Measurements from ENCODE around the gene SKA1. TPM values are rescaled to one million over a fixed set of nuclear protein-coding genes. Genes with fewer than 3 reads are reported as not detected.

SKA1 gene
- total and polyA plus RNA-seq, 9 of the 15 experiments (the other 6 are each of a cell fraction or from before 2014, with no cell fraction given): 27.8 to 67.2 (median 41.9) TPM

DNA sequence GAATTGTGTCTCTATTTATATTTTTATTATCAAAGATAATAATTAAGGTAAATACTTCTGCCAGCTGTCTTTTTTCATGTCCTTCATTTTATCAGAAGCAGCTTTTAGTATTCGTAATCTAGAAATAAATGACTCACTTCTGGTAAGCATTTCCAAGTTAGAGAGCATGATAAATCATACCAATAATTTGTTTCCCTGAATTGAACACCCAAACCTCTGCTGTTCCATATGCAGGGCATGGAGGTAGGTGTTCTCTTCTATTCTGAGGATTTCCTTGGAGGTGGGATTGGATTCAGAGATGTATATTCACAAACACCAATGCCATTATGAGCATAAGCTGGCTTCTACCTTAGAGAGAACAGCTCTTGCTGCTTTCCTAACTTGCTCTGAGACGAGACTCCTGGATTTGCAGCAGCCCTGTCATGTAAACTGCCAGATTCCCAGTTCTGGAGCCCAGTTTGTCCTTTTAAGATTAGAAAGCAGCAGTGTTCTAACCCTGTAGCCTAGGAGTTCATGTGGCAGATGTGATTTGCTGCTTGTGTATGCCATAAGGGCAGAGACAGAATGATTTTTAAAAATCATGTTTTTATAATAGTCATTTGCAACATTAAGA lies 47.5 kb downstream of the SKA1 start (continued):
- TF ChIP-seq NFE2 (IDR thresholded peaks at IDR 0.05; ENCODE audit: low read depth): no peak
- TF ChIP-seq ZC3H8 (IDR thresholded peaks at IDR 0.05): no peak
- no peak for TF ChIP-seq CXXC5 (CRISPR knock-in tag; IDR thresholded peaks at IDR 0.05)
- TF ChIP-seq ZNF695 (CRISPR knock-in tag; IDR thresholded peaks at IDR 0.05): no peak
- no peak for TF ChIP-seq SMC3 (conservative IDR thresholded peaks at IDR 0.05; ENCODE audit: insufficient read depth, low read depth, low read length)

DNA sequence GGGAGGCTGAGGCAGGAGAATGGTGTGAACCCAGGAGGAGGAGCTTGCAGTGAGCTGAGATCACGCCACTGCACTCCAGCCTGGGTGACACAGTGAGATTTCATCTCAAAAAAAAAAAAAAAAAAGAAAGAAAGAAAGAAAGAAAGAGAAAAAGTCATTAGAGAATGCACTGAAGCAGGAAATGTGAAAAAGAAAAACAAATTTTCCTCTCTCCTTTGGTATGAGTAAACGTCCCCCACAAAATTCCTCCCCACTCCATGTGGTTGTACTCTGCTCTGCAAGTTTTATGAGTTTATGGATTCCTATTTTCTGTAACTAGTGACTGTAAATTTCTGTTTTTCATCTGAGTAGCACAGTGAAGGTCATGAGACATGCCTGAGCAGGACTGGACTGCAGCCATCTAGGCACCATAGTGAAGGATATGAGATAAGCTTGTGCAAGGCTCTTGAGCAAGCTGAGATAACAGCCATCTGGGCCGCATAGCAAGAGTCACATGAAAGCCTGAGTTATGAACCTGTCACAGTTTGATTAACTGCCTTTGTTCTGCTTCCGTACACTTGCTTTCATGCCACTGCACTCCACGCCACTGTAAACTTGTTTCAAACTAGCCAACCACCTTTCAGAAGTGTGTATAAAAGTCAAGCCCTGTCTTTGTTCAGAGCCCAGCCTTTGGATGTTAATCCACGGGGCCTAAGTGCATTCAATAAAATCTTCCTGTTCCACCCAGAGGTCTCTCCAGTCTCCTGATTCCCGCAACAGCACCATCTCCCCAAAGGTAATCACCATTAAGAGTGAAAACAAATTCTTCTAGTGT lies 50.2 kb downstream of the SKA1 start:
- peak; percentile 59 to 93 (median 66) for DNase-seq (ENCODE audit: extremely low read depth in 1 of 4, low spot score in 3 of 4)
- peak overlapping the region; percentile 33; the same call in 1 of the 2 replicates for H3K4me2 ChIP-seq (ENCODE audit: insufficient read depth, low read length)
- H2AFZ ChIP-seq (ENCODE audit: low read depth, low read length): peak overlapping the region; percentile 88
- H3K27ac ChIP-seq (ENCODE audit: extremely low read depth, low read depth, low read length): peak overlapping the region; percentile 89
- H3K36me3 ChIP-seq (ENCODE audit: control insufficient read depth, insufficient read depth, low read length): no peaks in the 10 kb centered on the region
- H3K9ac ChIP-seq (ENCODE audit: insufficient read depth in 1 of 2, low read depth in 2 of 2, low read length in 2 of 2): peak overlapping the region in 1 of 2 experiments; percentile 51; a peak in 1 of 4 replicates
- intact Hi-C loops (cut with micrococcal nuclease): loop anchor here (1.0 to 5.0 kb wide), 4 partner anchors 50 to 563 kb away; partner anchors contain the start of genes CXXC1 and SKA1
- no TSS peak for BruUV-seq (replicated peaks)
- FAIRE-seq: peak; percentile 99
- no peaks in the 10 kb centered on the region for H4K20me1 ChIP-seq (replicated peaks; ENCODE audit: control insufficient read depth, insufficient read depth, low read length)
- peak; percentile 97 for ATAC-seq
- no peaks in the 10 kb centered on the region for H3K9me1 ChIP-seq (ENCODE audit: control insufficient read depth, insufficient read depth, low read length)
- H3K27me3 ChIP-seq (ENCODE audit: control insufficient read depth in 2 of 2, insufficient read depth in 2 of 2, low read length in 2 of 2): no peaks in the 10 kb centered on the region
- peaks cover 24% of the 10 kb centered on the region for H3K9me3 ChIP-seq (replicated peaks; ENCODE audit: control insufficient read depth, insufficient read depth, low read depth, low read length)
- peaks cover 0 to 11% of the 10 kb centered on the region in 2 experiments; a peak in 3 of 5 replicates for H3K4me1 ChIP-seq (replicated peaks in 1 of 2; ENCODE audit: control insufficient read depth in 2 of 2, insufficient read depth in 2 of 2, low read length in 2 of 2)
- POLR2A ChIA-PET: interaction anchor here (1.0 kb wide), 1 partner anchor 142 kb away, joined by 3 read pairs; no protein-coding TSS in a partner anchor
- no peaks in the 10 kb centered on the region for H3K79me2 ChIP-seq (ENCODE audit: control insufficient read depth, insufficient read depth, low read length)
- no peak overlapping the region for H3K4me3 ChIP-seq
- WGBS (ENCODE audit: insufficient coverage, low coverage, missing lambda C conversion rate): 17% methylated on average over 5 of the region's 7 CpGs
- CTCF ChIA-PET (ENCODE audit: low intra/inter-chr PET ratio): no interaction called here
- in situ Hi-C loops (cut with MboI): no loop called here
- no peak; the same call in 1 of the 2 replicates for TF ChIP-seq KLF6 (CRISPR knock-in tag; IDR thresholded peaks at IDR 0.05; ENCODE audit: borderline replicate concordance)
- TF ChIP-seq EHMT2 (IDR thresholded peaks at IDR 0.05): peak; percentile 83
- peak; percentile 89 for TF ChIP-seq BHLHE40 (IDR thresholded peaks at IDR 0.05; ENCODE audit: low read length)
- TF ChIP-seq HDAC3 (IDR thresholded peaks at IDR 0.05; ENCODE audit: borderline replicate concordance, partially characterized antibody): peak; percentile 74
- TF ChIP-seq, protein P1, sequence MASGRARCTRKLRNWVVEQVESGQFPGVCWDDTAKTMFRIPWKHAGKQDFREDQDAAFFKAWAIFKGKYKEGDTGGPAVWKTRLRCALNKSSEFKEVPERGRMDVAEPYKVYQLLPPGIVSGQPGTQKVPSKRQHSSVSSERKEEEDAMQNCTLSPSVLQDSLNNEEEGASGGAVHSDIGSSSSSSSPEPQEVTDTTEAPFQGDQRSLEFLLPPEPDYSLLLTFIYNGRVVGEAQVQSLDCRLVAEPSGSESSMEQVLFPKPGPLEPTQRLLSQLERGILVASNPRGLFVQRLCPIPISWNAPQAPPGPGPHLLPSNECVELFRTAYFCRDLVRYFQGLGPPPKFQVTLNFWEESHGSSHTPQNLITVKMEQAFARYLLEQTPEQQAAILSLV (tag; IDR thresholded peaks at IDR 0.05): no peak; the same call in 1 of the 2 replicates
- TF ChIP-seq, protein P2, sequence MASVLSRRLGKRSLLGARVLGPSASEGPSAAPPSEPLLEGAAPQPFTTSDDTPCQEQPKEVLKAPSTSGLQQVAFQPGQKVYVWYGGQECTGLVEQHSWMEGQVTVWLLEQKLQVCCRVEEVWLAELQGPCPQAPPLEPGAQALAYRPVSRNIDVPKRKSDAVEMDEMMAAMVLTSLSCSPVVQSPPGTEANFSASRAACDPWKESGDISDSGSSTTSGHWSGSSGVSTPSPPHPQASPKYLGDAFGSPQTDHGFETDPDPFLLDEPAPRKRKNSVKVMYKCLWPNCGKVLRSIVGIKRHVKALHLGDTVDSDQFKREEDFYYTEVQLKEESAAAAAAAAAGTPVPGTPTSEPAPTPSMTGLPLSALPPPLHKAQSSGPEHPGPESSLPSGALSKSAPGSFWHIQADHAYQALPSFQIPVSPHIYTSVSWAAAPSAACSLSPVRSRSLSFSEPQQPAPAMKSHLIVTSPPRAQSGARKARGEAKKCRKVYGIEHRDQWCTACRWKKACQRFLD (CRISPR knock-in tag; IDR thresholded peaks at IDR 0.05): peak; percentile 73
- TF ChIP-seq ZKSCAN3 (CRISPR knock-in tag; IDR thresholded peaks at IDR 0.05): no peak
- TF ChIP-seq, protein P3, sequence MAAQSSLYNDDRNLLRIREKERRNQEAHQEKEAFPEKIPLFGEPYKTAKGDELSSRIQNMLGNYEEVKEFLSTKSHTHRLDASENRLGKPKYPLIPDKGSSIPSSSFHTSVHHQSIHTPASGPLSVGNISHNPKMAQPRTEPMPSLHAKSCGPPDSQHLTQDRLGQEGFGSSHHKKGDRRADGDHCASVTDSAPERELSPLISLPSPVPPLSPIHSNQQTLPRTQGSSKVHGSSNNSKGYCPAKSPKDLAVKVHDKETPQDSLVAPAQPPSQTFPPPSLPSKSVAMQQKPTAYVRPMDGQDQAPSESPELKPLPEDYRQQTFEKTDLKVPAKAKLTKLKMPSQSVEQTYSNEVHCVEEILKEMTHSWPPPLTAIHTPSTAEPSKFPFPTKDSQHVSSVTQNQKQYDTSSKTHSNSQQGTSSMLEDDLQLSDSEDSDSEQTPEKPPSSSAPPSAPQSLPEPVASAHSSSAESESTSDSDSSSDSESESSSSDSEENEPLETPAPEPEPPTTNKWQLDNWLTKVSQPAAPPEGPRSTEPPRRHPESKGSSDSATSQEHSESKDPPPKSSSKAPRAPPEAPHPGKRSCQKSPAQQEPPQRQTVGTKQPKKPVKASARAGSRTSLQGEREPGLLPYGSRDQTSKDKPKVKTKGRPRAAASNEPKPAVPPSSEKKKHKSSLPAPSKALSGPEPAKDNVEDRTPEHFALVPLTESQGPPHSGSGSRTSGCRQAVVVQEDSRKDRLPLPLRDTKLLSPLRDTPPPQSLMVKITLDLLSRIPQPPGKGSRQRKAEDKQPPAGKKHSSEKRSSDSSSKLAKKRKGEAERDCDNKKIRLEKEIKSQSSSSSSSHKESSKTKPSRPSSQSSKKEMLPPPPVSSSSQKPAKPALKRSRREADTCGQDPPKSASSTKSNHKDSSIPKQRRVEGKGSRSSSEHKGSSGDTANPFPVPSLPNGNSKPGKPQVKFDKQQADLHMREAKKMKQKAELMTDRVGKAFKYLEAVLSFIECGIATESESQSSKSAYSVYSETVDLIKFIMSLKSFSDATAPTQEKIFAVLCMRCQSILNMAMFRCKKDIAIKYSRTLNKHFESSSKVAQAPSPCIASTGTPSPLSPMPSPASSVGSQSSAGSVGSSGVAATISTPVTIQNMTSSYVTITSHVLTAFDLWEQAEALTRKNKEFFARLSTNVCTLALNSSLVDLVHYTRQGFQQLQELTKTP (IDR thresholded peaks at IDR 0.05; ENCODE audit: low read depth in 1 of 2, partially characterized antibody in 2 of 2): peak; percentile 62 to 82
